ENCODE results near the gene GUCD1. TPM values are rescaled to one million over a fixed set of nuclear protein-coding genes. Genes with fewer than 3 reads are reported as not detected.

Gene GUCD1
- total RNA-seq, 1 donor from 2014 or later: 64.9 TPM

- H3K27me3 Mint-ChIP-seq (ENCODE audit: unreplicated experiment): no peaks in the 10 kb centered on the region
- H3K4me3 Mint-ChIP-seq (ENCODE audit: unreplicated experiment): no peak overlapping the region
- no peaks in the 10 kb centered on the region for H3K36me3 Mint-ChIP-seq (ENCODE audit: unreplicated experiment)
- no peak for DNase-seq
- H3K27ac Mint-ChIP-seq (ENCODE audit: unreplicated experiment): peak overlapping the region; percentile 38
- no peaks in the 10 kb centered on the region for H3K9me3 Mint-ChIP-seq (ENCODE audit: unreplicated experiment)
- H3K4me1 Mint-ChIP-seq (ENCODE audit: low read depth, unreplicated experiment): peaks cover 4% of the 10 kb centered on the region
- no peak for TF ChIP-seq CTCF (IDR thresholded peaks at IDR 0.05; ENCODE audit: partially characterized antibody, unreplicated experiment)
These were observed 12.1 kb upstream of the GUCD1 start for GRCh38 chr22:24566899-24567511.

GRCh38 chr22:24565077-24565476 is 10.1 kb upstream of the GUCD1 start:
- no peak overlapping the region for H3K27ac Mint-ChIP-seq (ENCODE audit: unreplicated experiment)
- no peaks in the 10 kb centered on the region for H3K9me3 Mint-ChIP-seq (ENCODE audit: unreplicated experiment)
- H3K27me3 Mint-ChIP-seq (ENCODE audit: unreplicated experiment): no peaks in the 10 kb centered on the region
- no peak for TF ChIP-seq CTCF (IDR thresholded peaks at IDR 0.05; ENCODE audit: partially characterized antibody, unreplicated experiment)
- no peak for DNase-seq
- H3K36me3 Mint-ChIP-seq (ENCODE audit: unreplicated experiment): no peaks in the 10 kb centered on the region
- no peak overlapping the region for H3K4me3 Mint-ChIP-seq (ENCODE audit: unreplicated experiment)
- peaks cover 4% of the 10 kb centered on the region for H3K4me1 Mint-ChIP-seq (ENCODE audit: low read depth, unreplicated experiment)

- H3K27ac Mint-ChIP-seq (ENCODE audit: unreplicated experiment): peak overlapping the region; percentile 3
- H3K36me3 Mint-ChIP-seq (ENCODE audit: unreplicated experiment): no peaks in the 10 kb centered on the region
These were observed 9.6 kb upstream of the GUCD1 start for GRCh38 chr22:24564376-24565058.

GRCh38 chr22:24563246-24563645 is 8.3 kb upstream of the GUCD1 start:
- no peak for DNase-seq
- no peak for TF ChIP-seq CTCF (IDR thresholded peaks at IDR 0.05; ENCODE audit: partially characterized antibody, unreplicated experiment)
- Mint-ChIP-seq H3K27ac (ENCODE audit: unreplicated experiment) (no peak overlapping the region), H3K9me3 (ENCODE audit: unreplicated experiment) (peaks cover 2% of the 10 kb centered on the region), H3K36me3 (ENCODE audit: unreplicated experiment) (no peaks in the 10 kb centered on the region), H3K27me3 (ENCODE audit: unreplicated experiment) (no peaks in the 10 kb centered on the region), H3K4me1 (ENCODE audit: low read depth, unreplicated experiment) (peaks cover 4% of the 10 kb centered on the region), H3K4me3 (ENCODE audit: unreplicated experiment) (no peak overlapping the region)

More at GRCh38 chr22:24564376-24565058, 9.6 kb upstream of the GUCD1 start:
- no peak for DNase-seq
- no peaks in the 10 kb centered on the region for H3K9me3 Mint-ChIP-seq (ENCODE audit: unreplicated experiment)
- peak overlapping the region; percentile 32 for H3K4me3 Mint-ChIP-seq (ENCODE audit: unreplicated experiment)
- peaks cover 4% of the 10 kb centered on the region for H3K4me1 Mint-ChIP-seq (ENCODE audit: low read depth, unreplicated experiment)
- TF ChIP-seq CTCF (IDR thresholded peaks at IDR 0.05; ENCODE audit: partially characterized antibody, unreplicated experiment): no peak
- no peaks in the 10 kb centered on the region for H3K27me3 Mint-ChIP-seq (ENCODE audit: unreplicated experiment)

GRCh38 chr22:24559471-24559870 is 4.5 kb upstream of the GUCD1 start:
- DNase-seq: no peak
- peaks cover 5% of the 10 kb centered on the region for H3K9me3 Mint-ChIP-seq (ENCODE audit: unreplicated experiment)
- no peak overlapping the region for H3K27ac Mint-ChIP-seq (ENCODE audit: unreplicated experiment)
- H3K36me3 Mint-ChIP-seq (ENCODE audit: unreplicated experiment): no peaks in the 10 kb centered on the region
- TF ChIP-seq CTCF (IDR thresholded peaks at IDR 0.05; ENCODE audit: partially characterized antibody, unreplicated experiment): no peak
- H3K27me3 Mint-ChIP-seq (ENCODE audit: unreplicated experiment): peaks cover 8% of the 10 kb centered on the region
- H3K4me1 Mint-ChIP-seq (ENCODE audit: low read depth, unreplicated experiment): peaks cover 12% of the 10 kb centered on the region
- no peak overlapping the region for H3K4me3 Mint-ChIP-seq (ENCODE audit: unreplicated experiment)
